GM06990 (cell line): ENCODE measurements around the gene PDE1C.

ENCODE experiments used
- DNase-seq: peaks from one replicate; pipeline ENCODE4 v3.0.0-alpha.2; 2011; ENCODE audit not compliant: insufficient read length; ENCODE audit errors: extremely low read depth
- H3K27me3 ChIP-seq: replicated peaks from 2 replicates; pipeline ENCODE4 v1.6.0; 2011; ENCODE audit warnings: low read length; ENCODE audit not compliant: control insufficient read depth, insufficient read depth
- H3K36me3 ChIP-seq: 2 replicates; pipeline ENCODE4 v1.5.1; 2011; ENCODE audit warnings: low read length; ENCODE audit not compliant: control insufficient read depth, insufficient read depth
- H3K4me3 ChIP-seq: replicated peaks from 2 replicates; pipeline ENCODE4 v1.5.1; 2011; ENCODE audit warnings: low read depth, mild to moderate bottlenecking, control low read depth, low read length
- TF ChIP-seq, protein P1 (sequence below): IDR thresholded peaks from 2 replicates; pipeline ENCODE4 v1.5.1; 2011; ENCODE audit warnings: low read length, control low read depth, mild to moderate bottlenecking, inconsistent platforms; ENCODE audit not compliant: insufficient read depth, poor library complexity, severe bottlenecking

The PDE1C gene

DNA sequence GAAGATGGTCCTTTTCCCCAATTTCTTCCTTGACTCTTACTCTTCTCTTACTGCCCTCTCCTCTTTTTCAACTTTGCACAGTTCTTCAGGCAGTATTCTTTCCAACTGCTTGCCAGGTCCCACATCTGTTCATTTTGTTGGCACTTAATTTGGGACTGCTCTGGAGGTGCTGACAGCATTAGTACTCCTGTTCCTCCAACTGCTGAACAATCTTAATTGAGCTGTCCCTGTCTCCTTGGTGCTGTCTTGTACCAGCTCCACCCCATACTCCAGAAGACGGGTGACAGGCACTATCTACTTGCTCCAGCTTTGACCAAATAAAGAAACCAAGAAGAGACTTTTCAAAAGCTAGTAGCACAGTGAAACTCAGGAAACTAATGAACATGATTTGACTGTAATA, 160.0 kb downstream of the PDE1C start:
- TF ChIP-seq, protein P1, sequence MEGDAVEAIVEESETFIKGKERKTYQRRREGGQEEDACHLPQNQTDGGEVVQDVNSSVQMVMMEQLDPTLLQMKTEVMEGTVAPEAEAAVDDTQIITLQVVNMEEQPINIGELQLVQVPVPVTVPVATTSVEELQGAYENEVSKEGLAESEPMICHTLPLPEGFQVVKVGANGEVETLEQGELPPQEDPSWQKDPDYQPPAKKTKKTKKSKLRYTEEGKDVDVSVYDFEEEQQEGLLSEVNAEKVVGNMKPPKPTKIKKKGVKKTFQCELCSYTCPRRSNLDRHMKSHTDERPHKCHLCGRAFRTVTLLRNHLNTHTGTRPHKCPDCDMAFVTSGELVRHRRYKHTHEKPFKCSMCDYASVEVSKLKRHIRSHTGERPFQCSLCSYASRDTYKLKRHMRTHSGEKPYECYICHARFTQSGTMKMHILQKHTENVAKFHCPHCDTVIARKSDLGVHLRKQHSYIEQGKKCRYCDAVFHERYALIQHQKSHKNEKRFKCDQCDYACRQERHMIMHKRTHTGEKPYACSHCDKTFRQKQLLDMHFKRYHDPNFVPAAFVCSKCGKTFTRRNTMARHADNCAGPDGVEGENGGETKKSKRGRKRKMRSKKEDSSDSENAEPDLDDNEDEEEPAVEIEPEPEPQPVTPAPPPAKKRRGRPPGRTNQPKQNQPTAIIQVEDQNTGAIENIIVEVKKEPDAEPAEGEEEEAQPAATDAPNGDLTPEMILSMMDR: no peak
- H3K36me3 ChIP-seq: no peaks in the 10 kb centered on the region
- no peaks in the 10 kb centered on the region for H3K27me3 ChIP-seq
- H3K4me3 ChIP-seq: no peak overlapping the region
- DNase-seq: no peak

DNA sequence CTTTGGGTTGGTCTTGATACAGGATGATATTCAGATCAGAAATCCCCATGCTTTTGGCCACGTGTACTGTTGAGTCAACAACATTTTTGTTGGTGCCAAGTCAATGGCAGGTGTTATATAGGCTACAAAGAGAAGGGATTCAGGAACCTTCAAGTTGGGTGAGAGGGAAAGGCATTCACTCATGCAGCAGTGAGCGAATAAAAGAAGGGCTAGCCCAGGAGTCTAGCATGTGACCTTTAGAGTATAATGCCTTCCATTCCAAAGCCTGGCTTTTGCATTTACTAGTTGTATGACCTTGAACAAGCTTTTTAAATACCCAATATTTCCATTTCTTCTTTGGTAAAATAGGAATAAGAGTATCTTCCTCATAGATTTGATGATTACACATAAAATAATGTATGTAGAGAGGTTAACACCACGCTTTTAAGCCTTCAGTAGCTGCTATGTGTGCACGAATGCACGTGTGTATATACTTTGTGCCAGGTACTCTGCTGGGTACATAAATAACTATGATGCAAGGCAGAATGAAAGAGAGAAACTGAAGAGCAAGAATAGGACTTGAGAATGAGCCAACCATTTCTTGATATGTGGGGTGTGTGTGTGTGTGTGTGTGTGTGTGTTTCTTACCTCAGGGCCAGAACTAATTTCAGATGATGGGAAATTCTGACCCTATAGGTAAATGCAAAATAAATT, 163.6 kb downstream of the PDE1C start:
- H3K27me3 ChIP-seq: no peaks in the 10 kb centered on the region
- DNase-seq: no peak
- TF ChIP-seq, protein P1: no peak
- no peaks in the 10 kb centered on the region for H3K36me3 ChIP-seq
- H3K4me3 ChIP-seq: no peak overlapping the region

DNA sequence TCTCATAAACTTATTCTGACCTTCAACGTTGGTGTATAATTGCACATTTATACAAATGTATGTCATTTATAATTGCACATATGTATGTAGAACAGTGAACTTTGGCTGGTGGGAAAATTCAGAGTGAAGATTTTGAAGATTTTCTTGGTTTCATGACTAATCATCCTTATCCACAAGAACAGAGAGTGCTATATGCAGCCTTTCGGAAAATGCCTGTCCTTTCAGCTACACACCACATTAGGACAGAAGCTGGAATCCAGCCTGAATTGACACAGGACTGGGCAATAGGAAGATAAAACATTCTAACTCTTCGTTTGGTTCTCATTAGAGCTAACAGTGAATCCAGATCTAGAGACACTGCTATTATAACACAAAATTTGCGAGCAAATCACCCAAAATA, 166.2 kb downstream of the PDE1C start:
- DNase-seq: no peak
- TF ChIP-seq, protein P1: no peak
- Histone ChIP-seq H3K36me3 (no peaks in the 10 kb centered on the region), H3K27me3 (no peaks in the 10 kb centered on the region), H3K4me3 (no peak overlapping the region)

DNA sequence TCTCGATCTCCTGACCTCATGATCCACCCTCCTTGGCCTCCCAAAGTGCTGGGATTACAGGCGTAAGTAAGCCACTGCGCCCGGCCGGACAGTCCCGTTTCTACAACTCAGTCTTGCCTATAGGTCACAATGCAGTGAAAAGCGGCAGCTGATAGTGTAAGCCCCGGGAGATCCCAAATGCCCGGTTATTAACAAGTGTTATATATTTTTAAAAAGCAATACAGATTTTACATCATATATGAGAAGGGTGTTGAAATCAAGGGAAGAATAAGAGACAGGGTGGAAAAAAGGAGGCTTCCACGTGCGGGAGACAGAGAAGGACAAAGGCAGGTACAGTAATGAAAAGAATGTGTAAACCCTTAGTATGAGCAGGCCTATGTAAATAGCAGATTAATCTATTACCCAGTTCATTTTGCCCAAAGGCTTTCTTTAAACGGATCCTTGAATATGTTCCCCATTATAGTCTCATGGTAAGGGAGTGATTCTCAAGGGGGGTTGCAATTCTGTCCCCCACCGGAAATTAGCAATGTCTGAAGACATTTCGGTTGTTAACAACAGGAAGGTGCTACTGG, 170.8 kb downstream of the PDE1C start:
- Histone ChIP-seq H3K4me3 (no peak overlapping the region), H3K27me3 (no peaks in the 10 kb centered on the region), H3K36me3 (no peaks in the 10 kb centered on the region)
- DNase-seq: no peak
- TF ChIP-seq, protein P1: no peak

DNA sequence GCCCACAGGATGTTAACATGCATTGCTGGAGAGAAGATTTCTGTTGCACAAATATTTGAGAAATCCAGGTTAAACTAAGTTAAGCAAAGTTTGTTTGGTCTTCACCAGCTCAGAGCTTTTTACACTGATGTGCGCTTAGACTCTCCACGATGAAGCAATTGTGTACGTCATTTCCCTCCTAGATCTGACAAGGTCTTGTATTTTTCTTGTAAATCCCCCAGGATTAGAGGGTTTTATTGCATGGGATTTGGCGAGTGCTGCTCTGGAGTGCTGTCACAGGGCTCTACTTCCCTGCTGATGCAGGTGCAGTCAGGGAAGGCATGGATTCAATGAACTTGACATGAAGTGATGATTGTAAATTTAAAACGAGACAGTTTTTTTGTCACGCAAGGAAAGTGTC, 173.3 kb downstream of the PDE1C start:
- Histone ChIP-seq H3K27me3 (no peaks in the 10 kb centered on the region), H3K4me3 (no peak overlapping the region)
- DNase-seq: no peak

More for the DNA sequence above, 173.3 kb downstream of the PDE1C start:
- TF ChIP-seq, protein P1: no peak
- H3K36me3 ChIP-seq: no peaks in the 10 kb centered on the region
